GM12873 (cell line): ENCODE results near the gene CYSLTR2.

Source experiments
- CTCF ChIP-seq: IDR thresholded peaks from 2 replicates; pipeline ENCODE4 v1.5.1; 2012; ENCODE audit warnings: low read depth, mild to moderate bottlenecking, moderate library complexity, low read length, control low read depth; ENCODE audit not compliant: insufficient read depth; ENCODE audit errors: missing control alignments

CYSLTR2 gene

GRCh38 chr13:48728876-48729275 lies 75.1 kb downstream of the CYSLTR2 start:
- TF ChIP-seq CTCF, result no peak

- no peak for TF ChIP-seq CTCF
Measured at GRCh38 chr13:48729856-48730255, 76.1 kb downstream of the CYSLTR2 start.

GRCh38 chr13:48731001-48731658 lies 77.4 kb downstream of the CYSLTR2 start:
- peak; percentile 23 for TF ChIP-seq CTCF

- peak; percentile 91 for TF ChIP-seq CTCF
Measured at GRCh38 chr13:48731957-48732569, 78.3 kb downstream of the CYSLTR2 start.

GRCh38 chr13:48733739-48734335 lies 80.1 kb downstream of the CYSLTR2 start:
- no peak for TF ChIP-seq CTCF

- TF ChIP-seq CTCF, result no peak
Measured at GRCh38 chr13:48735571-48735970, 81.8 kb downstream of the CYSLTR2 start.

GRCh38 chr13:48737689-48738088 lies 84.0 kb downstream of the CYSLTR2 start:
- TF ChIP-seq CTCF, result no peak
